ENCODE results near the gene XRCC4.

DNA sequence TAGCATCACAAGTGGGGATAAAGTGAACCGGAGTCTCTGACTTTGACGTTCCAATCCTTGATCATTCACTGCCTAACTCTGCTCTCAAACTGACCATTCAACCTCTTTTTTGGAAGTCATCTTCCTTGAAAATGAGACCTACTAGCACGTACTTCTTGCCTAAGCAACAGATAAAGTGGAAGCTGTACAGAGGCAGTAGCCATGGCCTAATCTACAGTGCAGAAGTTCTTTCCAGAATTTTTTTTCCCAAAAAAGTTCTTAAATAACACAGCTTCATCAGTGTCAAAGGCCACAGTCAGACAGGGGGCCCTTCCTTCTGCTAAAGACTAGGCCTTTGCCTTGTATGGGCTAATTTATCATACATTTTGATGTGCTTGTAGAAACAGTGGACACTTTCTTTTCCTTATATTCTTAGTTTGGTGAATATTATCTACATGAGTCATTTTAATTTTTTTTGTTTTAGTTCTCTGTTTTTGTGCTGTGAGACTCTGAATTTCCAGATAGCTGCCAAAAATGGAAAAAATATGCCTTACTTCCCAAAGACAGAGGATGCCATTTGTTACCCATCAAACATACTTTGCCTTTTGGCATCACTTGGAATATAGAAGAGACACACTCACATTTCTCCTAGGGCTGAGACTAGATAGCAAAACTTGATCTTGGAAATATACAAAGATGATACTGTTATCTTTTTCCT is 297.9 kb downstream of the XRCC4 start:
- TF ChIP-seq L3MBTL2 (conservative IDR thresholded peaks at IDR 0.05) (no peak), BHLHE40 (IDR thresholded peaks at IDR 0.05; ENCODE audit: borderline replicate concordance) (no peak), TARDBP (IDR thresholded peaks at IDR 0.05) (no peak), CTBP1 (IDR thresholded peaks at IDR 0.05; ENCODE audit: borderline replicate concordance) (no peak), ELF4 (IDR thresholded peaks at IDR 0.05) (no peak), LEF1 (IDR thresholded peaks at IDR 0.05; ENCODE audit: borderline replicate concordance) (no peak), HDGF (IDR thresholded peaks at IDR 0.05; ENCODE audit: borderline replicate concordance) (no peak), ZNF384 (IDR thresholded peaks at IDR 0.05) (no peak), FOXA1 (IDR thresholded peaks at IDR 0.05) (no peak), NFRKB (IDR thresholded peaks at IDR 0.05) (no peak), SP1 (IDR thresholded peaks at IDR 0.05) (no peak), SUZ12 (IDR thresholded peaks at IDR 0.05) (no peak), PKNOX1 (IDR thresholded peaks at IDR 0.05) (no peak), ARNT (IDR thresholded peaks at IDR 0.05) (no peak)
